T-helper 2 cell treated with Interferon-gamma antibody and Interleukin-4, amounts not matched to agents 100 ng/mL and 5 ng/mL, for 36 hours (primary cell): ENCODE measurements around the gene F7. TPM values are rescaled to one million over a fixed set of nuclear protein-coding genes. Genes with fewer than 3 reads are reported as not detected.

Experiments used
- intact Hi-C: fragments of 100-400 bp; cut with micrococcal nuclease; formaldehyde crosslinking; loops from one replicate; pipeline ENCODE4 v1.15.1; 2023
- total RNA-seq: library from RNA; stranded (reverse); gene quantifications from 2 replicates; pipeline ENCODE4 v1.2.3, GENCODE V29; 2022

The F7 gene
- total RNA-seq, 1 donor from 2014 or later, result not detected

GRCh38 chr13:113086991-113087922 is 18.3 kb upstream of the F7 start:
- intact Hi-C loops, result no loop called here

DNA sequence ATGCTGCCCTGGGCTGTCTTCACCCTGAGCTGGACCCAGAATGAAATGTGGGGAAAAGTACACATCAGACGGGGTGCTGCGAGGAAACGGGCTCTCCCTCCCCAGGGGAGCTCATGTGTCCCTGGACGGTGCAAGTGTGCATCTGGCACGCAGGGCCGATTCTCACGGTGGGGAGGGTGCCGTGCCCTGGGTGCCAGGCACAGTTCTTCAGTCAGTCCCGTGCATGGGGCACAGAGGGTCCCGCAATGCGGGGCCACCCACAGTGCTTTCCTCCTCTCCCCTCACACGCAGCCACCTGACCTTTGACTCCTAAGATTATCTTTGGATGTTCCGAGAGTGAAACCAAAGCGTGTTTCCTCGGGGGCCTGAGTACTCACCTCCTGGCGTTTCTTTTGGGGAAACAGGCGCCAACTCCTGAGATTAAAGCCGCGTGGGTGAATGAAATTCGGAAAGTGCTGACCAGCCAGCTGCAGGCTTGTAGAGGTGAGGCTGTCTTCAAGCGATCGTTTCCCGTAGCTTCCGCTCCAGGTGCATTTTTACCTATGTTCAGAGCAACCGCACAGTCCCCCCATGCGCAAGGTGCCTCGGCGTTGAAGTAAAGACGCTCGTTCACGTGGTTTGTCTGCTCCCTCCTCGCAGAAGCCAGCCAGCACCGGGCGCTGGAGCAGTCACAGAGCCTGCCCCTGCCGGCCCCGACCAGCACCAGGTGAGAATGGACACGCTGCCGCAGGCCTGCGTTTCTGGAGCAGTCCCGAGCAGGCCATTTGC is 17.5 kb upstream of the F7 start:
- intact Hi-C loops, result no loop called here

- intact Hi-C loops, result no loop called here
Observed at GRCh38 chr13:113088691-113089020, 16.9 kb upstream of the F7 start.

DNA sequence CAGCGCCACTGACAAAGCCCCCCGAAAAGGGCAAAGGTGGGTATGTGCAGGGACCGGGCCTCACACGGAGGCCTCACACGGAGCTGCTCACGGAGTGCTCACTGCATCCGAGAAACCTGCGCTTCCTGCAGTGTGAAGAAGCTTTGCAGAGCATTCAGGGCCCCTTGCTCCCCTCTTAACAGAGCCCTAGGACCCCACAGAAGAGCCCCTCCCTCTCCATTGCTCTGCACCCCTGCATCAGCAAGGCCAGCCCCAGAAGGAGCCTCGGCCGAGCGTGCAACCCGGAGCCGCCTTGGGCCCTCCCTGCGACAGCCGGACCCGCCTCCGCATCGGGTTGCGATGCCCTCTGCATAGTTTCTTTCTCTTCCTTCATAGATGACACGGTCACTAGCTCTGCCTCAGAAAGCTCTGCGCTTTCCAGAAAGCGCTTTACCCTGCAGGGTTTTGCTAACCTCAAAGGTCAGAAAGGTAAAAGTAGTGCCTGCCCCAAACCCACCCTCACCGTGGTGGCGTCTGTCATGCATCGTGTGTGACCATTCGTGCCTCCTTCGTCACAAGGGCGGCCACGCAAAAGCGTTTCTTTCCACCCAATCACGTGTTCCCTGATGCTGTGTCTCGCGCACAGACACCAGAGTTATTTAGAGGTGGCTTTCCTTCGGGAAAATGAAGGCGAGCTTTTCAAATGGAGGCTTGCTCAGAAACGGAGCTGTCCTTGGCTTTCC is 15.7 kb upstream of the F7 start:
- intact Hi-C loops, result no loop called here

- intact Hi-C loops, result no loop called here
Observed at GRCh38 chr13:113090415-113090770, 15.2 kb upstream of the F7 start.

DNA sequence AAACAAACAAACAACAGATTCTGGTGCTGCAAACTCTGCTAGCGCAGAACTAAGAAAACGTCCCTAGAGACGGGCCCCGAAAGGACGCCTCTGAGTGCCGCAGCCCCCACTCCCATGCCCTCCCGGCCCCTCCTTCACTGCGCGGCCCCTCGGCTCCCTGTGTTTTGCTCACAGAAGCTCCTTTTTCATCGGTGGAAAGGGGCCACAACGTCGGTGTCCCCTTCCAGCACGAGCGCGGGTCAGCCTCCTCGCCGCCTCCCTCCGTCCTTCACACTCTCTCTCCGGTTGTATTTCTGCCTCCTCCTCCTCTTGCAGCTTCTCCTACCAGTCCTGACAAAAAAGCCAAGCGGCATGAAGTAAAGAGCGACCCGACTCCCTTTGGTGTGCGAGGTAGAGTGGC is 14.8 kb upstream of the F7 start:
- intact Hi-C loops, result no loop called here

DNA sequence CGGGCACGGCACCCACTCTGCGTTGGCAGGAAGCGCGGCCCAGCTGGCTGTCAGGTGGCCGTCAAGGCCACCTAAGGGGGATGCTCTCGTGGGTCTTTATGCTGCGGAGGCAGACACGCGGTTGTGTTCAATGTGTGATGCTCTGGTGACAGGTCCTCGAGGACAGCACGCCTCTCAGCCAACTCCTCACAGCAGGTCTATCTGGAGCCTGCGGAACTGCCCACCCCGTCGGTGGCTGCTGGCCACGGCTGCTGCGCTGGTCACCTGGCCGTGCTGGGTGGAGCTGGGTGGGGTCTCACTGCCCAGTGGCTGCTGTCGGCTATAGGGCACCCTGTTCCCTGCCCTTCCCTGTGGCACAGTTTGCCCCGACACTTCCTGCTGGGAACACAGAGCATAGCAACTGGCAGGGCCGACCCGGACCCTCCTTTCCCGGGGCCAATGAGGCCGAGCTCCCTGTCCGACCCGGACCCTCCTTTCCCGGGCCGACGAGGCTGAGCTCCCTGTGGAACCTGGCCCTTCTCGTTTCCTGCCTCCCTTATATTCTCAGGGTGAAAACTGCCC is 14.3 kb upstream of the F7 start:
- intact Hi-C loops, result no loop called here

- intact Hi-C loops, result no loop called here
Observed at GRCh38 chr13:113091891-113092775, 13.5 kb upstream of the F7 start.

- intact Hi-C loops, result no loop called here
Observed at GRCh38 chr13:113092776-113093579, 12.6 kb upstream of the F7 start.

DNA sequence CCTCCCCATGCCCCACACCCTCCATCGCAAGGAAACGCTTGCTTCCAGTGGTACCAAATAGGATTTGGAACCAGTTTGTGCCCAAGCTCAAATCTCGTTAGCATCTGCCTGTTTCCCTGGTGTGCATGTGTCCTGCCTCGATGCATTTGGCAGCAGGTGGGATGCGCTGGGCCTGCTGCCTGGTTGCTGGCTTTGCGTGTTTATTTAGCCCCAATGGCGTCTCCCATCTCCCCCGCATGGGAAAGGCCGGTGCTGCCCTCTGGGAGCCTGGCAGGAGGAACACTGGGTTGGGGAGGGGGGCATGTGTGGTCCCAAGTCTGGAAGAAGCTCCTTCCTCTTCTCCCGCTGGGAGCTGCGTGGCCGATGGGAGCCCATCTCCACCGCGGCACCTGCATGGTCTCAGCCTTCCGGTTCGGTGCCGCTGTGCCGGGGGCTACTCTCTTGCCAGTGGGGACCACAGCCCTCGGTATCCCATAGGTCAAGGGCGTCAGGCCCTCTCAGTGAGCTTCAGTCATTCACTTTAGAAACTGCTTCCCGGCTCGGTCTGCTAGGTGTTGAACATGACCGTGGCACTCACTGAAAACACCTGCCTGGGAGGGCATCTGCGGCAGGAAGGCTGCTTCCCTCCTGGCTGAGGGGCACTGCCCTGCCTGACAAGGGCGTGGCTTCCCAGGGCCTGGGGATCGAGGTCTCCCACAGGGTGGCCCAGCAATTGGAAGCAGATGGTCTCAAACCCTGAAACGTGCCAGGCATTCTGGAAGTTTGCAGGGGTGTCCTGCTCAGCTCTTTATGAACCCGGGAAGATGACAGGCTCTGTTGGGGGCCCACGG is 11.8 kb upstream of the F7 start:
- intact Hi-C loops, result no loop called here

DNA sequence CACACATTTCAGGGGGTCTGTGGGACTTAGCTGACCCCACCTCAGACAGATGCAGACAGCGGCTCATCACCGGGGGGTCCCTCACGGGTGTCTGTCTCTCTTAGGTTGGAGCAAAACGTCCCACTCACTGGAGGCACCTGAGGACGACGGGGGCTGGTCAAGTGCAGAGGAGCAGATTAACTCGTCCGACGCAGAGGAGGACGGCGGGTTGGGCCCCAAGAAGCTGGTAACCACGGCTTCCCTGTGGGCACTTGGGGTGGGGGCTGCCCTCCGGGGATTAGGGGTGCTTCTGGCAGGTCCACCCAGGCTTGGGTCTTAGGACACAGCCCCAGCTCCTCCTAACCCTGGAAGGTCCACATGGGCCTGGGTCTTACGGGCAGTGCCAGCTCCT is 11.2 kb upstream of the F7 start:
- intact Hi-C loops, result no loop called here

GRCh38 chr13:113095146-113096051 is 10.2 kb upstream of the F7 start:
- intact Hi-C loops, result no loop called here

- intact Hi-C loops, result no loop called here
Observed at GRCh38 chr13:113096052-113096744, 9.4 kb upstream of the F7 start.

DNA sequence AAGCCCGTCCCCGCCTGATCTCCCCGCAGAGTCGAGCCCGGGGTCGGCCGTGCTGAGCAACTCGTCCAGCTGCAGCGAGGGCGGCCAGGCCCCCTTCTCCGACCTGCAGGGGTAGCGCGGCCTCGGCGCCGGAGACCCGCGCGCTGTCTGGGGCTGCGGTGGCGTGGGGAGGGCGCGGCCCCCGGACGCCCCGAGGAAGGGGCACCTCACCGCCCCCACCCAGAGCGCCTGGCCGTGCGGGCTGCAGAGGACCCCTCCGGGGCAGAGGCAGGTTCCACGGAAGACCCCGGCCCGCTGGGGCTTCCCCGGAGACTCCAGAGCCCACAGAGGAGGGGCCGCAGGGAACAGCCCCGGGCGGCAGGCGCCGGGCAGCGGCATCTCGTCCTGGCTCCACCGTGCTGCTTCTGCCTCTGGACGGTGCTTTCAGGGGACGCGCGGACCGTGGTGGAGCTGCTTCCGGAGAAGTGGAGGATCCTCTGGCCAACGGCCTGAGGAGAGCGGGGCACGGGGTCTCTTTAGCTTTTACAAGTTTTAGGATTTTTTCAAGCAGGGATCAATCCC is 8.8 kb upstream of the F7 start:
- intact Hi-C loops, result no loop called here

GRCh38 chr13:113097651-113098050 is 7.9 kb upstream of the F7 start:
- intact Hi-C loops, result no loop called here

GRCh38 chr13:113098162-113098732 is 7.3 kb upstream of the F7 start:
- intact Hi-C loops, result no loop called here

DNA sequence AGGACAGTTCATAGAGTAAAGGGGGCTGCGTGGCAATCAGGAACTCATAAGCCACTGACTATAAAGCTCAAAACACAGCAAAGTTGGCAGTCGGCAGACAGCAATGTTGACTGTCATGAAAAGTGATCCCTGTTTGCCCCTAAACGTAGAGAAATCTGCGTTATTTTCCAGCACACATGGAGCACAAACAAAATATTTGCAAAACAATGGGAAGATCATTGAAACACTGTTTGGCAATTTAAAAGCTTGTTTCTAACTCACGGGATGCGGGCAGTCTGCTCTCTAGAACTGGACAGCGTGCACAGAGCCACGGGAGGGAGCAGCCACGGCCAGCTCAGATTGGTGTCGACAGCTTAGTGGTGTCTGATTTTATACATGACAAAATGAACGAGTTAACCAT is 6.4 kb upstream of the F7 start:
- intact Hi-C loops, result no loop called here
